ENCODE data around the gene ANKLE1.
A peak's percentile ranks its signal among the peaks of the same experiment; 100 is the strongest.
"Not testable (repeated sequence)": the region's sequence is repeated elsewhere in the genome, so short reads cannot be mapped to it uniquely, and the experiment has no call there.

ANKLE1 gene

DNA sequence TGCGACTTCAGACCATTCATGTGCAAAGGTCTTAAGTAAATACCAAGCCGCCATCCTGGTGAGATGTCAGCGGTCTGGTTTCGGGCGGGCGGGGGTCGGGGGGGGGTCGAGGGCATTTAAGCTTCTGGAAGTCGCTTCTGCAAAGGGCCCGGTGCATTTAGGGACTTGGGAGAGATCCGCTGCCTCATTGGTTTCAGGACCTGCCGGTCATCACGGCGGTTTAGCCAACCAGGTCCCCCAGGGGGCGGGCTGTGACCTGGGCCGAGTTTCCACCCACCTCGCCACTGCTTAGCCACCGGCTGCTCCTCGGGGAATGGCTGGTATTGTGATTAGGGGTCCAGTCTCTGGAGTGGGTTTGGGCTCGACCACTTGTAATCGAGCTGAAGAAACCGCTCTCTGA lies 7.8 kb downstream of the ANKLE1 start:
- Histone ChIP-seq H3K9me3 (ENCODE audit: control insufficient read depth in 1 of 2, low read length in 2 of 2) (no peaks in the 10 kb centered on the region), H3K27ac (ENCODE audit: low read length) (no peak overlapping the region), H3K4me1 (ENCODE audit: control insufficient read depth in 1 of 2, insufficient read depth in 2 of 2, low read length in 2 of 2) (peaks cover 0 to 10% of the 10 kb centered on the region in 2 donors), H3K4me3 (ENCODE audit: low read depth in 1 of 2, low read length in 2 of 2) (no peak overlapping the region), H3K27me3 (ENCODE audit: low read depth, low read length) (no peaks in the 10 kb centered on the region), H3K36me3 (ENCODE audit: control insufficient read depth in 1 of 2, insufficient read depth in 2 of 2, low read length in 2 of 2) (peaks cover 0 to 6% of the 10 kb centered on the region in 2 donors)

GRCh38 chr19:17292301-17293074 lies 10.8 kb downstream of the ANKLE1 start:
- Histone ChIP-seq H3K4me3 (ENCODE audit: low read depth in 1 of 2, low read length in 2 of 2) (peak overlapping the region; percentile 55 to 79), H3K27ac (ENCODE audit: low read length) (no peak overlapping the region), H3K4me1 (ENCODE audit: control insufficient read depth in 1 of 2, insufficient read depth in 2 of 2, low read length in 2 of 2) (peaks cover 0 to 10% of the 10 kb centered on the region in 2 donors), H3K9me3 (ENCODE audit: control insufficient read depth in 1 of 2, low read length in 2 of 2) (no peaks in the 10 kb centered on the region), H3K27me3 (ENCODE audit: low read depth, low read length) (no peaks in the 10 kb centered on the region), H3K36me3 (ENCODE audit: control insufficient read depth in 1 of 2, insufficient read depth in 2 of 2, low read length in 2 of 2) (peaks cover 0 to 6% of the 10 kb centered on the region in 2 donors)

DNA sequence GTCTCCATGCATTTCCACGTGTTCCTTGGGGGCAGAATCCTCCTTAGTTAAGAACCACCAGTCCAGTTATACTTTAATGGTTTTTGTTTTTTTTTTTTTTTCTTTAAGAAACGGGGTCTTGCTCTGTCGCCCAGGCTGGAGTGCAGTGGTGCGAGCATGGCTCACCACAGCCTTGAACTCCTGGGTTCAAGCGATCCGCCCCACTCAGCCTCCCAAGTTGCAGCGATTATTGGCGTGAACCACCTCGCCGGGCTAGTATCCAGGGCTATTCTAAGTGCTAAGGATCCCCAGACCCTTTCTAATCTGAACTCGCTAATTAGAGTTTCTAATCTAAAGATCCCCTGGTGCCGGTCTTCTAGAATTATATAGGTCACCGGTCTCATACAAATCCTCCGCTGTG lies 11.9 kb downstream of the ANKLE1 start:
- Histone ChIP-seq H3K4me1 (ENCODE audit: control insufficient read depth in 1 of 2, insufficient read depth in 2 of 2, low read length in 2 of 2) (peaks cover 0 to 10% of the 10 kb centered on the region in 2 donors), H3K27ac (ENCODE audit: low read length) (no peak overlapping the region), H3K9me3 (ENCODE audit: control insufficient read depth in 1 of 2, low read length in 2 of 2) (no peaks in the 10 kb centered on the region), H3K36me3 (ENCODE audit: control insufficient read depth in 1 of 2, insufficient read depth in 2 of 2, low read length in 2 of 2) (peaks cover 0 to 11% of the 10 kb centered on the region in 2 donors), H3K4me3 (ENCODE audit: low read depth in 1 of 2, low read length in 2 of 2) (no peak overlapping the region), H3K27me3 (ENCODE audit: low read depth, low read length) (no peaks in the 10 kb centered on the region)

DNA sequence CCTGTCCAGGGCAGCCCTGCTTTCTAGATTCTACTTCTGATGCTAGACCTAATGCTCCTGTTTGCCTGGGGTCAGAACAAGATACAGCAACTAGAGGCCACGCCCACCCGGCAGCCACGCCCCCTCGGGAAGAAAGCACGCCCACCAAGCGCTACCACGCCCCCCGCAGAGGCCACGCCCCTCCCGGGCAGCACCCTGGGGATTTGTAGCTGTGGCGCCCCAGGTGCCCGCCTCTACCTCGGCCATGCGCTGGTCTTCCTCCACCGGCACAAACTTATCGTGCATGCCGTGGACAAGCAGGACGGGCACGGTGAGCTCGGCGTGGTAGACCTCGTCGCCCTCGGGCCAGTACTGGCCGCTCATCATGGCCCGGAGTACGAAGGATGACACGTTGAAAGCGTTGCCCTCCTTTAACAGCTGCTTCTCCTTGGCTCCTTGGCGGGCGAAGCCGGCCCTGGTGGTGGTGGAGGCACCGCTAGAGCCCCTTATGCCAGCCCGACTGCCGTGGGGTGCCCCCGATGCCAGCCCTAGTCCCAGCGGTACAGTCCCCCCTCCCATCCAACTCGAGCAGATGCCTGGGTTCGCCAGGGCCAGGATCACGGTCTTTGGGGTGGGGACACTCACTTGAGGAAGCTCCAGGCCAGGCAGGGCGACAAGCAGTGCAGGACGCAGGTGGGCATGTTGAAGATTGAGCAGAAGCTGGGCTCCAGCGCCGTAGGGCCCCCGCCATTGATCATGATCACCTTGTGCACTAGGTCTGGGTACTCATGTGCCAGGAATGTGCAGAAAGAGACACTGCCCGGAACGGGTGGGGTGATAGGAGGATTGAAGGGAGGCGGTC lies 12.6 kb downstream of the ANKLE1 start:
- Histone ChIP-seq H3K9me3 (ENCODE audit: control insufficient read depth in 1 of 2, low read length in 2 of 2) (no peaks in the 10 kb centered on the region), H3K27ac (ENCODE audit: low read length) (no peak overlapping the region), H3K36me3 (ENCODE audit: control insufficient read depth in 1 of 2, insufficient read depth in 2 of 2, low read length in 2 of 2) (peaks cover 0 to 11% of the 10 kb centered on the region in 2 donors), H3K4me1 (ENCODE audit: control insufficient read depth in 1 of 2, insufficient read depth in 2 of 2, low read length in 2 of 2) (peaks cover 0 to 10% of the 10 kb centered on the region in 2 donors), H3K4me3 (ENCODE audit: low read depth in 1 of 2, low read length in 2 of 2) (no peak overlapping the region), H3K27me3 (ENCODE audit: low read depth, low read length) (no peaks in the 10 kb centered on the region)

- not testable (repeated sequence) for H3K4me1 ChIP-seq (ENCODE audit: control insufficient read depth in 1 of 2, insufficient read depth in 2 of 2, low read length in 2 of 2); H3K27ac ChIP-seq (ENCODE audit: low read length); H3K27me3 ChIP-seq (ENCODE audit: low read depth, low read length); H3K9me3 ChIP-seq (ENCODE audit: control insufficient read depth in 1 of 2, low read length in 2 of 2); H3K4me3 ChIP-seq (ENCODE audit: low read depth in 1 of 2, low read length in 2 of 2)
- peaks cover 0 to 11% of the 10 kb centered on the region in 2 donors for H3K36me3 ChIP-seq (ENCODE audit: control insufficient read depth in 1 of 2, insufficient read depth in 2 of 2, low read length in 2 of 2)
These were observed 13.8 kb downstream of the ANKLE1 start for GRCh38 chr19:17295551-17295950.

GRCh38 chr19:17296273-17296672 lies 14.6 kb downstream of the ANKLE1 start:
- H3K4me3 ChIP-seq (ENCODE audit: low read depth in 1 of 2, low read length in 2 of 2), result no peak overlapping the region
- H3K27me3 ChIP-seq (ENCODE audit: low read depth, low read length), result no peaks in the 10 kb centered on the region
- peaks cover 0 to 7% of the 10 kb centered on the region in 2 donors for H3K4me1 ChIP-seq (ENCODE audit: control insufficient read depth in 1 of 2, insufficient read depth in 2 of 2, low read length in 2 of 2)
- peaks cover 0 to 11% of the 10 kb centered on the region in 2 donors for H3K36me3 ChIP-seq (ENCODE audit: control insufficient read depth in 1 of 2, insufficient read depth in 2 of 2, low read length in 2 of 2)
- no peak overlapping the region for H3K27ac ChIP-seq (ENCODE audit: low read length)
- no peaks in the 10 kb centered on the region for H3K9me3 ChIP-seq (ENCODE audit: control insufficient read depth in 1 of 2, low read length in 2 of 2)

DNA sequence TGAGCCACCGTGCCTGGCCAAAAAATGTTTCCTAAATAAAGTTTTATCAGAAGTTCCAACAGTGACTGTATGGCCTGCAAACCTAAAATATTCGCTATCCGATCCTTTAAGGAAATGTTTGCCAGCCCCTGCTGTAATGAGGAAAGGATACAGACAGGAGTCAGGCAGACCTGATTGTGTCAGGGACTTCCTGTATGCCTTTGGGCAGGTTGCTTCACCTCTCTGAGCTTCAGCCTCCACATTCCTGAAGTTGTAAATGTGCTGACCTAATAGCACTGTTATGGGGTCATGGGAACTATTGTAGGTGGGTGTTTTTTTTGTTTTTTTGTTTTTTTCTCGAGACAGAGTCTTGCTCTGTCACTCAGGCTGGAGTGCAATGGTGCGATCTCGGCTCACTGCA lies 15.3 kb downstream of the ANKLE1 start:
- Histone ChIP-seq H3K9me3 (ENCODE audit: control insufficient read depth in 1 of 2, low read length in 2 of 2) (no peaks in the 10 kb centered on the region), H3K4me3 (ENCODE audit: low read depth in 1 of 2, low read length in 2 of 2) (no peak overlapping the region), H3K4me1 (ENCODE audit: control insufficient read depth in 1 of 2, insufficient read depth in 2 of 2, low read length in 2 of 2) (peaks cover 0 to 7% of the 10 kb centered on the region in 2 donors), H3K27ac (ENCODE audit: low read length) (no peak overlapping the region), H3K36me3 (ENCODE audit: control insufficient read depth in 1 of 2, insufficient read depth in 2 of 2, low read length in 2 of 2) (peaks cover 0 to 11% of the 10 kb centered on the region in 2 donors), H3K27me3 (ENCODE audit: low read depth, low read length) (no peaks in the 10 kb centered on the region)

- H3K27me3 ChIP-seq (ENCODE audit: low read depth, low read length), result no peaks in the 10 kb centered on the region
- H3K4me3 ChIP-seq (ENCODE audit: low read depth in 1 of 2, low read length in 2 of 2), result no peak overlapping the region
- no peaks in the 10 kb centered on the region for H3K9me3 ChIP-seq (ENCODE audit: control insufficient read depth in 1 of 2, low read length in 2 of 2)
- no peak overlapping the region for H3K27ac ChIP-seq (ENCODE audit: low read length)
- peaks cover 0 to 5% of the 10 kb centered on the region in 2 donors for H3K36me3 ChIP-seq (ENCODE audit: control insufficient read depth in 1 of 2, insufficient read depth in 2 of 2, low read length in 2 of 2)
- peaks cover 7 to 32% of the 10 kb centered on the region in 2 donors for H3K4me1 ChIP-seq (ENCODE audit: control insufficient read depth in 1 of 2, insufficient read depth in 2 of 2, low read length in 2 of 2)
These were observed 19.4 kb downstream of the ANKLE1 start for GRCh38 chr19:17300992-17301619.

DNA sequence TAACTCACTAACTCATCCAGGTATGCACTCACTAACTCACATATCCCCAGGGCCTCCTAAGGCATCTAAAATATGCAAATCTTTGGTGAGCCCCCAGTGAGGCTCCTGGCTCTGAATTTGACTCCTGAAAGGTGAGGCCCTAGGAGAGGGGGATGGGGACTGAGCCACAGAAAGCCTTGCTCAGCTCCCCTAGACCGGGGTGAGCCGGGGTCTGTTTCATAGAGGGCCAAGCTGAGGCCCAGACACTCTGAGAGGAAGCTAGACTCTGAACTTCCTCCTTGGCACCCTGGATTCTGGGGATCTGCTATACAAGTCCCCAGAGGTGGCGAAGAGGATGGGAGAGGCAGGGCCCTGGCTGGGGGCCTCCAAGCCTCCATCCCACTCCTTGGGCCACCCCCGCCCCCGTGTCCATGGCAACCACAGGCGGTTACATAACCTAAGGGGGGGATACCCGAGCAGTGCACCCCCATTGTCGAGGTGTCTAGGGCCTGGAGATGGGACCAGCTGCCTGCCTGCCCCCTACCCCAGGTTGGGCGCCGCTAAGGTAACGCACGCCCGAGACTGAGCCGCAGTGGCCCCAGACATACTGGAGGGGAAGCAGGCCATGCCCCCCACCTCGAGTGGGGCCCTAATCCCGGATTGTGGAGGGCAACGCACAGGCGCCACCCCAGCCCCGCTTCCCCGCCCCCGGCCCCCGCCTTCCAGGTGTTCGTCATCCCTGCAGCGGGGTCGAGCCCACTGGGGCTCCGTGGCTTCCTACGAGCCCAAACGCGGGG lies 20.9 kb downstream of the ANKLE1 start:
- peaks cover 0 to 5% of the 10 kb centered on the region in 2 donors for H3K36me3 ChIP-seq (ENCODE audit: control insufficient read depth in 1 of 2, insufficient read depth in 2 of 2, low read length in 2 of 2)
- H3K4me3 ChIP-seq (ENCODE audit: low read depth in 1 of 2, low read length in 2 of 2), result peak overlapping the region; percentile 48 to 79
- H3K9me3 ChIP-seq (ENCODE audit: control insufficient read depth in 1 of 2, low read length in 2 of 2), result no peaks in the 10 kb centered on the region
- H3K27me3 ChIP-seq (ENCODE audit: low read depth, low read length), result no peaks in the 10 kb centered on the region
- H3K4me1 ChIP-seq (ENCODE audit: control insufficient read depth in 1 of 2, insufficient read depth in 2 of 2, low read length in 2 of 2), result peaks cover 13 to 40% of the 10 kb centered on the region in 2 donors
- H3K27ac ChIP-seq (ENCODE audit: low read length), result no peak overlapping the region

DNA sequence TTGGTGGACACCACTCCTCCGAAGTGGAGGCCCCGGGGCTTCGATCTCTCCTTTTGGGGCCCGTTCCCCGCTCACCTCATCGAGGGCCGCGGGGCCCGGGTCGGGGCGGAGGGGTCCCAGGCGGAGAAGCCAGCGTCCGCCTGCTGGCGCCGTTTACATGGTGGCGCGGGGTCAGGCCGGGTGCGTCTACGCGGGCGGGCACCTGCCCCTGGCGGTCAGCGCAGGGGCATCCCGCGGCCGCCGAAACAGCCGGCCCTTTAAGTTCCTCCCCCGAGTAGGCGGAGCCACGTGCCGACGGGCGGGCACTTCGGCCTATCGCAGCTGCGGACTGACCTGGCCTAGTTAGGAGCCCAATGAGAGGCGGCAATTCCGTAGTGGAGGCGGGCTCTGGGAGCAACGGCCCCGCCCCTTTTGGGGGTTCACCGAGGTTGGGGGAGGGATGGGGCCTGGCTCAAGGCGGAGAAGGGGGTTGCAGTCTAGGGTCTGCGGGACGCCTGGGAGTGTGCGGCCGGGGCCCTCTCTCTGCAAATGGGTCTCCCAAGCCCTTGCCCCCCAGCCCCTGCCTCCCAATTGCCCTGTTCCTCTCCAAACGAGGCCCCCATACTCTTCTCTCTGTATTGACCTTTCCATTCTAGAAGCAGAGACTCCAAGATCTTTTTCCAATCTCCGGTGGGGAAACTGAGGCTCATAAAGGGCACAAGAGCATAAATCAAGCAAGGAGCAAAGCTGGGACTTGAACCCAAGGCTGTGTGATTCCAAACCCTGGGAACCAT lies 21.7 kb downstream of the ANKLE1 start, which contains the start of gene ABHD8:
Gene ABHD8 (minus strand): TSS at position 259 of the 773 bp plus-strand sequence. CDS start 1,809 bp downstream, outside the sequence.
- peak within 1 kb of the TSS; percentile 1 for H3K27ac ChIP-seq (ENCODE audit: low read length)
- H3K36me3 ChIP-seq (ENCODE audit: control insufficient read depth in 1 of 2, insufficient read depth in 2 of 2, low read length in 2 of 2), result peaks cover 0 to under 1% of the 10 kb centered on the region in 2 donors
- no peaks in the 10 kb centered on the region for H3K27me3 ChIP-seq (ENCODE audit: low read depth, low read length)
- H3K9me3 ChIP-seq (ENCODE audit: control insufficient read depth in 1 of 2, low read length in 2 of 2), result no peaks in the 10 kb centered on the region
- peaks cover 13 to 40% of the 10 kb centered on the region in 2 donors for H3K4me1 ChIP-seq (ENCODE audit: control insufficient read depth in 1 of 2, insufficient read depth in 2 of 2, low read length in 2 of 2)
- peak within 1 kb of the TSS; percentile 48 to 79 for H3K4me3 ChIP-seq (ENCODE audit: low read depth in 1 of 2, low read length in 2 of 2)
